Caco-2 (cell line): ENCODE results near the gene PDE7B. TPM values are rescaled to one million over a fixed set of nuclear protein-coding genes. Genes with fewer than 3 reads are reported as not detected.

Source experiments
- Bru-seq: library from RNA; stranded (reverse); fragments of 400-500 nt; gene quantifications from one replicate; lab custom pipeline; 2021; lab: Mats Ljungman, UMichigan
- BruChase-seq, 2 experiments: library from RNA; stranded (reverse); fragments of 400-500 nt; gene quantifications; one replicate each; lab custom pipeline; 2021; lab: Mats Ljungman, UMichigan
- BruUV-seq: library from RNA; stranded (reverse); fragments of 400-500 nt; replicated peaks from 2 replicates; lab custom pipeline; 2021; lab: Mats Ljungman, UMichigan
- CTCF ChIA-PET: fragments of 300-600 bp; sonication (Branson Sonifier 250); formaldehyde crosslinking; loops from one replicate; lab custom pipeline; 2022; ENCODE audit warnings: antibody characterized with exemption; lab: Charles Lee
- POLR2A ChIA-PET: fragments of 300-600 bp; sonication (Branson Sonifier 250); formaldehyde crosslinking; loops from one replicate; lab custom pipeline; 2022; ENCODE audit warnings: antibody characterized with exemption; lab: Charles Lee
- DNase-seq, 2 experiments: peaks; one replicate each; pipeline versions ENCODE4 v3.0.0 to v3.0.0-alpha.2; 2020 to 2022
- H3K27me3 ChIP-seq: replicated peaks from 2 replicates; pipeline ENCODE4 v1.6.0; 2011; ENCODE audit warnings: low read length; ENCODE audit not compliant: control insufficient read depth, insufficient read depth
- H3K36me3 ChIP-seq: 2 replicates; pipeline ENCODE4 v1.5.1; 2011; ENCODE audit warnings: low read length; ENCODE audit not compliant: control insufficient read depth, insufficient read depth
- H3K4me1 ChIP-seq: fragments of 250-450 bp; sonication (Bioruptor Pico); 2 replicates; pipeline ENCODE4 v1.5.1; 2020; ENCODE audit warnings: mild to moderate bottlenecking
- H3K4me3 ChIP-seq: 2 replicates; pipeline ENCODE4 v1.5.1; 2011; ENCODE audit warnings: low read depth, mild to moderate bottlenecking, control low read depth, low read length
- H3K9me3 ChIP-seq: fragments of 250-450 bp; sonication (Bioruptor Pico); 2 replicates; pipeline ENCODE4 v1.5.1; 2020; ENCODE audit warnings: mild to moderate bottlenecking, moderate library complexity
- H3K27ac Mint-ChIP-seq: one replicate; pipeline ENCODE4 v1.8.0; 2022; ENCODE audit warnings: mixed read lengths; ENCODE audit not compliant: unreplicated experiment
- H3K27me3 Mint-ChIP-seq: one replicate; pipeline ENCODE4 v1.8.0; 2022; ENCODE audit warnings: mixed read lengths; ENCODE audit not compliant: insufficient read depth, unreplicated experiment
- H3K36me3 Mint-ChIP-seq: one replicate; pipeline ENCODE4 v1.8.0; 2022; ENCODE audit warnings: mild to moderate bottlenecking, mixed read lengths; ENCODE audit not compliant: insufficient read depth, unreplicated experiment
- H3K4me1 Mint-ChIP-seq: one replicate; pipeline ENCODE4 v1.8.0; 2022; ENCODE audit warnings: low read depth, mixed read lengths; ENCODE audit not compliant: unreplicated experiment
- H3K4me3 Mint-ChIP-seq: one replicate; pipeline ENCODE4 v1.8.0; 2022; ENCODE audit warnings: mild to moderate bottlenecking, moderate library complexity, mixed read lengths; ENCODE audit not compliant: unreplicated experiment
- H3K9me3 Mint-ChIP-seq: one replicate; pipeline ENCODE4 v1.8.0; 2022; ENCODE audit warnings: mixed read lengths; ENCODE audit not compliant: unreplicated experiment
- intact Hi-C: fragments of 100-400 bp; cut with micrococcal nuclease; formaldehyde crosslinking; loops from one replicate; pipeline ENCODE4 v1.10.0; 2022; ENCODE audit not compliant: unreplicated experiment
- long read RNA-seq: library from polyadenylated mRNA; stranded (forward); transcript quantifications from one replicate; pipeline ENCODE4 v2.0.0, GENCODE V29; 2022
- total RNA-seq: library from RNA; stranded (reverse); gene quantifications from 2 replicates; pipeline ENCODE4 v1.2.3, GENCODE V29; 2022
- TF ChIP-seq, protein P1 (sequence below), 2 experiments: fragments of 200-600 bp in 1 of 2; IDR thresholded peaks; 1 replicate in 1 of 2; 2 replicates in 1 of 2; pipeline versions ENCODE4 v1.5.1 to v1.8.0; 2011 to 2022; ENCODE audit warnings: antibody characterized with exemption in 1 of 2, control low read depth in 1 of 2, inconsistent platforms in 1 of 2, low read depth in 1 of 2, low read length in 1 of 2, mild to moderate bottlenecking in 1 of 2, moderate library complexity in 1 of 2; ENCODE audit not compliant: insufficient read depth in 1 of 2, severe bottlenecking in 1 of 2, unreplicated experiment in 1 of 2

PDE7B gene
- total RNA-seq (not detected in 2 replicates), Bru-seq, nascent RNA (percentile 1 among the genes with signal in this experiment), BruChase-seq, experiment 1, labeled RNA remaining after a 2-hour chase (percentile 1 among the genes with signal in this experiment), BruChase-seq, experiment 2, labeled RNA remaining after a 6-hour chase (percentile 1 among the genes with signal in this experiment)
- long read RNA-seq: 0 reads

- Histone ChIP-seq H3K4me3 (no peak within 1 kb of the TSS), H3K27me3 (no peaks in the 10 kb centered on the region; the same call in 1 of the 2 replicates), H3K36me3 (no peaks in the 10 kb centered on the region), H3K9me3 (no peaks in the 10 kb centered on the region), H3K4me1 (no peaks in the 10 kb centered on the region)
- Mint-ChIP-seq H3K9me3 (no peaks in the 10 kb centered on the region), H3K27me3 (peaks cover 8% of the 10 kb centered on the region), H3K36me3 (no peaks in the 10 kb centered on the region), H3K27ac (no peak within 1 kb of the TSS), H3K4me1 (no peaks in the 10 kb centered on the region), H3K4me3 (no peak within 1 kb of the TSS)
- peak in 1 of 2 experiments; percentile 11 for DNase-seq
- BruUV-seq: no TSS peak
- intact Hi-C loops: no loop called here
- TF ChIP-seq, protein P1, sequence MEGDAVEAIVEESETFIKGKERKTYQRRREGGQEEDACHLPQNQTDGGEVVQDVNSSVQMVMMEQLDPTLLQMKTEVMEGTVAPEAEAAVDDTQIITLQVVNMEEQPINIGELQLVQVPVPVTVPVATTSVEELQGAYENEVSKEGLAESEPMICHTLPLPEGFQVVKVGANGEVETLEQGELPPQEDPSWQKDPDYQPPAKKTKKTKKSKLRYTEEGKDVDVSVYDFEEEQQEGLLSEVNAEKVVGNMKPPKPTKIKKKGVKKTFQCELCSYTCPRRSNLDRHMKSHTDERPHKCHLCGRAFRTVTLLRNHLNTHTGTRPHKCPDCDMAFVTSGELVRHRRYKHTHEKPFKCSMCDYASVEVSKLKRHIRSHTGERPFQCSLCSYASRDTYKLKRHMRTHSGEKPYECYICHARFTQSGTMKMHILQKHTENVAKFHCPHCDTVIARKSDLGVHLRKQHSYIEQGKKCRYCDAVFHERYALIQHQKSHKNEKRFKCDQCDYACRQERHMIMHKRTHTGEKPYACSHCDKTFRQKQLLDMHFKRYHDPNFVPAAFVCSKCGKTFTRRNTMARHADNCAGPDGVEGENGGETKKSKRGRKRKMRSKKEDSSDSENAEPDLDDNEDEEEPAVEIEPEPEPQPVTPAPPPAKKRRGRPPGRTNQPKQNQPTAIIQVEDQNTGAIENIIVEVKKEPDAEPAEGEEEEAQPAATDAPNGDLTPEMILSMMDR (IDR thresholded peaks at IDR 0.05; ENCODE audit: insufficient read depth in 1 of 2, low read depth in 1 of 2, low read length in 1 of 2, severe bottlenecking in 1 of 2, unreplicated experiment in 1 of 2): no peak
- POLR2A ChIA-PET: no interaction called here
- CTCF ChIA-PET: no interaction called here
Measured at GRCh38 chr6:135851442-135852271, at the start of gene PDE7B. Gene PDE7B, plus strand, starts transcription at chr6:135851701.

DNA sequence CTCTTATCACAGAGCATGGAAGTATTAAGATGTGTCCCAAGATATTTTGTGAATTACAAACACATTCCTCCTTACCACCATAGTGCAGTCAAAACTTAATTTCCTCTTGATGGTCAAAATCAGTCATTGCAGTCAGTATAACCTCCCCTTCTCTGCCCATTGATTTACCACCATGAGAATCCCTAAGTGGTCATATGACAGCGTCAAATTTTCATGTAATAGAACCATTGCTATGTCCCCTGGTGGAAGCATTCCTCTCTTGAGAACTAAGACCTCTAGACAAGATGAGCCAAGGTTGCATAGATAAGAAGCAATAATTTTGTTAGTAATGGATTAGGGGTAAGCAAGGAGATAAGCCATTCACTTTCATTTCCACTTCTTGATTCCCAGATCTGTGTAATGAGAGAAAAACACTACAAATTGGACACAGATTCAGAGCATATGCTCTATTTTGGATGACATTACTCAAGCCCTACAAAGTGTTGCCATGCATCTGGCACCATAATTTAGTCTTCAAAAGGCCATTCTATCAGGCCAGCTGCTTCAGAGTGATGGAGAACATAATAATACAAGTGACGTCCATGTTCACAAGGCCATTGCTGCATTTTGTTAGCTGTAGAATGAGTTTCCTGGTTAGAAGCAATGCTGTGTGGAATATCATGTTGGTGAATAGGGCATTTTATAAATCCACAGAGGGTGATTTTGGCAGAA lies 49.6 kb upstream of the PDE7B start:
- H3K9me3 ChIP-seq: no peaks in the 10 kb centered on the region; the same call in 1 of the 2 replicates
- Mint-ChIP-seq H3K9me3 (no peaks in the 10 kb centered on the region), H3K4me3 (no peak overlapping the region), H3K27ac (no peak overlapping the region), H3K36me3 (no peaks in the 10 kb centered on the region), H3K4me1 (peaks cover 7% of the 10 kb centered on the region), H3K27me3 (no peaks in the 10 kb centered on the region)
- TF ChIP-seq, protein P1 (IDR thresholded peaks at IDR 0.05; ENCODE audit: insufficient read depth in 1 of 2, low read depth in 1 of 2, low read length in 1 of 2, severe bottlenecking in 1 of 2, unreplicated experiment in 1 of 2): no peak
- ChIA-PET POLR2A (no interaction called here), CTCF (no interaction called here)
- no peaks in the 10 kb centered on the region for H3K27me3 ChIP-seq
- no peaks in the 10 kb centered on the region for H3K36me3 ChIP-seq
- no peak overlapping the region for H3K4me3 ChIP-seq
- no TSS peak for BruUV-seq
- intact Hi-C loops: no loop called here
- H3K4me1 ChIP-seq: peaks cover 13% of the 10 kb centered on the region
- no peak for DNase-seq

DNA sequence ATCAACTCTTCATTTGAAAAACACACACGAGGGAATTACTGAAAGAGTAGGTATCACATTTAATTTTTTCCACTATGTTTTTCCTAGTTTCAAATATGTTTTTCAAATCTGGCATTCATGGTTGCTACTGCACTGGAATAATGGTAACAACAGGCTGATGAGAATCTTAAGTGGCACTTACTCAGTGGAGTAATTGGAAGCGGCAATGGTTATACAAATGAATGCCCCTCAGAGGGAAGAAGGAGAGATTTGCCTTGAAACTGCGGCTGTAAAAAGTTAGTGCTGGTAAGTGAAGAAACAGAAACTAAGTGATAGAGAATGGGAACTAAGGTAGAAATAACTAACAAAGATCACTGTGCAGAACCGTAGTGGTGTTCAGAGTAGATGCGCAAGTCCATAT lies 41.0 kb upstream of the PDE7B start:
- no peak overlapping the region for H3K4me3 ChIP-seq
- Mint-ChIP-seq H3K9me3 (no peaks in the 10 kb centered on the region), H3K4me1 (no peaks in the 10 kb centered on the region), H3K27me3 (no peaks in the 10 kb centered on the region), H3K4me3 (no peak overlapping the region), H3K36me3 (no peaks in the 10 kb centered on the region), H3K27ac (no peak overlapping the region)
- ChIA-PET CTCF (no interaction called here), POLR2A (no interaction called here)
- no TSS peak for BruUV-seq
- DNase-seq: no peak
- TF ChIP-seq, protein P1 (IDR thresholded peaks at IDR 0.05; ENCODE audit: insufficient read depth in 1 of 2, low read depth in 1 of 2, low read length in 1 of 2, severe bottlenecking in 1 of 2, unreplicated experiment in 1 of 2): no peak
- H3K9me3 ChIP-seq: no peaks in the 10 kb centered on the region
- peaks cover 4% of the 10 kb centered on the region; the same call in 1 of the 2 replicates for H3K4me1 ChIP-seq
- H3K27me3 ChIP-seq: no peaks in the 10 kb centered on the region
- intact Hi-C loops: no loop called here
- H3K36me3 ChIP-seq: no peaks in the 10 kb centered on the region
